Superior temporal gyrus (tissue), 1 donor: ENCODE measurements around the gene SRCAP.
"Not testable (repeated sequence)": the region's sequence is repeated elsewhere in the genome, so short reads cannot be mapped to it uniquely, and the experiment has no call there.

Source experiments
- DNase-seq: peaks from one replicate; pipeline ENCODE4 v3.0.0-alpha.2; 2016; ENCODE audit errors: extremely low spot score

The SRCAP gene

GRCh38 chr16:30663820-30664219 is 35.2 kb upstream of the SRCAP start:
- no peak for DNase-seq

- DNase-seq, result no peak
Measured at GRCh38 chr16:30664616-30665109, 34.3 kb upstream of the SRCAP start.

- no peak for DNase-seq
Measured at GRCh38 chr16:30665155-30665829, 33.7 kb upstream of the SRCAP start.

- DNase-seq, result no peak
Measured at GRCh38 chr16:30665830-30666190, 33.2 kb upstream of the SRCAP start.

- no peak for DNase-seq
Measured at GRCh38 chr16:30666681-30667080, 32.3 kb upstream of the SRCAP start.

GRCh38 chr16:30667361-30667905 is 31.5 kb upstream of the SRCAP start:
- DNase-seq, result no peak

- DNase-seq, result no peak
Measured at GRCh38 chr16:30668393-30668792, 30.6 kb upstream of the SRCAP start.

GRCh38 chr16:30669026-30669902 is 29.7 kb upstream of the SRCAP start:
- DNase-seq, result no peak

GRCh38 chr16:30669903-30670824 is 28.8 kb upstream of the SRCAP start:
- no peak for DNase-seq

- no peak for DNase-seq
Measured at GRCh38 chr16:30675143-30675542, 23.8 kb upstream of the SRCAP start.

GRCh38 chr16:30677931-30678585 is 20.9 kb upstream of the SRCAP start:
- DNase-seq, result no peak

GRCh38 chr16:30678586-30678970 is 20.4 kb upstream of the SRCAP start:
- no peak for DNase-seq

- no peak for DNase-seq
Measured at GRCh38 chr16:30680326-30680725, 18.6 kb upstream of the SRCAP start.

- DNase-seq, result no peak
Measured at GRCh38 chr16:30688701-30689100, 10.3 kb upstream of the SRCAP start.

GRCh38 chr16:30691907-30692306 is 7.1 kb upstream of the SRCAP start:
- DNase-seq, result no peak

GRCh38 chr16:30692396-30693064 is 6.4 kb upstream of the SRCAP start:
- no peak for DNase-seq

GRCh38 chr16:30694926-30695693 is 3.9 kb upstream of the SRCAP start:
- DNase-seq, result no peak

- not testable (repeated sequence) for DNase-seq
Measured at GRCh38 chr16:30696646-30697045, 2.3 kb upstream of the SRCAP start.

- DNase-seq, result peak; percentile 94
Measured at GRCh38 chr16:30697264-30698138, 1.5 kb upstream of the SRCAP start.
